ENCODE data around the gene CIRBP. TPM values are rescaled to one million over a fixed set of nuclear protein-coding genes. Genes with fewer than 3 reads are reported as not detected.
A peak's percentile ranks its signal among the peaks of the same experiment; 100 is the strongest.

The CIRBP gene
- total RNA-seq, 1 experiment from 2014 or later: 263 TPM

DNA sequence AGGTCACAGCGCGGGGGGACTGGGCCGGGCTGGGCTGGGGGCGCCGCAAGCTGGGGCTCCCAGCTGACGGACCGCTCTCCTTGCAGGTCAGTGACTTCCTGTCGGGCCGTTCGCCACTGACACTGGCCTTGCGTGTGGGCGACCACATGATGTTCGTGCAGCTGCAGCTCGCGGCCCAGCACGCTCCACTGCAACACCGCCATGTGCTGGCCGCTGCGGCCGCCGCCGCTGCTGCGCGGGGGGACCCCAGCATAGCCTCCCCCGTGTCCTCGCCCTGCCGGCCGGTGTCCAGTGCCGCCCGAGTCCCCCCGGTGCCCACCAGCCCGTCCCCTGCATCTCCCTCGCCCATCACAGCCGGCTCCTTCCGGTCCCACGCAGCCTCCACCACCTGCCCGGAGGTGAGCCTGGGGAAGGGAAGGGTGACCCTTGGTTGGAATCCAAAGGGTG is 15.0 kb upstream of the CIRBP start:
- peaks cover 11% of the 10 kb centered on the region; the same call in 1 of the 2 replicates for H3K79me2 ChIP-seq (ENCODE audit: insufficient read depth, low read length)
- Mint-ChIP-seq H3K27me3 (ENCODE audit: low read depth) (no peaks in the 10 kb centered on the region), H3K9me3 (no peaks in the 10 kb centered on the region; a peak in 1 of 5 replicates), H3K36me3 (ENCODE audit: insufficient read depth in 1 of 3, low read depth in 3 of 3) (peaks cover 25 to 68% (median 54%) of the 10 kb centered on the region in 3 experiments; a peak in 6 of 7 replicates), H3K27ac (peak overlapping the region in 2 of 3 experiments; percentile 70 to 89; a peak in 2 of 7 replicates), H3K4me3 (no peak overlapping the region), H3K4me1 (peaks cover 17 to 34% of the 10 kb centered on the region in 2 experiments)
- H2BK20ac ChIP-seq (ENCODE audit: low read depth, low read length, poor library complexity, severe bottlenecking): no peak overlapping the region
- no CpG with 5 or more reads among the region's 37 CpGs for WGBS (ENCODE audit: extremely low coverage, insufficient read length, low lambda C conversion rate)
- H3K27ac ChIP-seq (ENCODE audit: insufficient read length, low read depth, low read length): no peak overlapping the region
- H2BK120ac ChIP-seq (ENCODE audit: low read depth, low read length, poor library complexity, severe bottlenecking): no peak overlapping the region
- TF ChIP-seq CTCF (conservative IDR thresholded peaks at IDR 0.05): no peak
- no peak overlapping the region for H4K91ac ChIP-seq (ENCODE audit: insufficient read length, low read depth, low read length)
- no peak overlapping the region for H4K8ac ChIP-seq (replicated peaks; ENCODE audit: insufficient read length, low read depth, low read length)
- no peak overlapping the region for H3K18ac ChIP-seq (ENCODE audit: insufficient read length, low read depth, low read length)
- no peak overlapping the region for H3T11ph ChIP-seq (ENCODE audit: low read length)
- no peak overlapping the region for H2AK5ac ChIP-seq (ENCODE audit: insufficient read length, low read length)
- no peaks in the 10 kb centered on the region for H3K9me3 ChIP-seq (ENCODE audit: control insufficient read depth, low read depth, low read length)
- H3K27me3 ChIP-seq (ENCODE audit: insufficient read depth, low read length): no peaks in the 10 kb centered on the region
- H2AFZ ChIP-seq (ENCODE audit: low read length): no peak overlapping the region
- no peak overlapping the region for H2BK12ac ChIP-seq (ENCODE audit: insufficient read length, low read depth, low read length)
- H4K20me1 ChIP-seq (ENCODE audit: control insufficient read depth, insufficient read depth, insufficient read length): no peaks in the 10 kb centered on the region
- no peak overlapping the region for H3K14ac ChIP-seq (ENCODE audit: insufficient read depth, low read length)
- H3K79me1 ChIP-seq (ENCODE audit: insufficient read depth, low read depth, low read length, poor library complexity, severe bottlenecking): no peaks in the 10 kb centered on the region
- no peak overlapping the region for H3K23ac ChIP-seq (ENCODE audit: insufficient read length, low read depth, low read length)
- H3K4ac ChIP-seq (ENCODE audit: low read depth, low read length): no peak overlapping the region
- no peak overlapping the region for H3K56ac ChIP-seq (ENCODE audit: insufficient read length, low read depth, low read length)
- H2BK5ac ChIP-seq (ENCODE audit: insufficient read length, low read length): no peak overlapping the region
- H2BK15ac ChIP-seq (ENCODE audit: low read depth, low read length): no peak overlapping the region
- no peak overlapping the region for H3K4me2 ChIP-seq (ENCODE audit: insufficient read depth, insufficient read length, low read length)
- DNase-seq: no peak
- no peaks in the 10 kb centered on the region; the same call in 1 of the 2 replicates for H3K4me1 ChIP-seq (ENCODE audit: insufficient read depth, low read length)
- H3K9ac ChIP-seq (ENCODE audit: extremely low read depth, insufficient read length, low read length): no peak overlapping the region
- H4K5ac ChIP-seq (ENCODE audit: insufficient read length, low read depth, low read length): no peak overlapping the region
- H3K23me2 ChIP-seq (ENCODE audit: insufficient read length, low read depth, low read length, poor library complexity, severe bottlenecking): peaks cover 12% of the 10 kb centered on the region
